Right lobe of liver (tissue), 4 donors: Measurements from ENCODE around the gene FRMD4A.

Source experiments
- POLR2A ChIP-seq: fragments of 450-650 bp; IDR thresholded peaks from one replicate; pipeline ENCODE4 v1.6.1; 2017; ENCODE audit warnings: antibody characterized with exemption, mild to moderate bottlenecking
- TF ChIP-seq, protein P1 (sequence below), 4 donors: fragments of 200-600 bp in 3 of 4; fragments of 450-650 bp in 1 of 4; IDR thresholded peaks; one replicate each; pipeline versions ENCODE4 v1.5.1 to v1.8.0; 2016 to 2022; ENCODE audit warnings: antibody characterized with exemption in 4 of 4, mild to moderate bottlenecking in 2 of 4
- donor health status: DM: no; HTN: no; CAD: no.
- donor health status: DM: no; HTN: no; CAD: no.
- donor health status: DM: no; HTN: yes; CAD: no.

DNA sequence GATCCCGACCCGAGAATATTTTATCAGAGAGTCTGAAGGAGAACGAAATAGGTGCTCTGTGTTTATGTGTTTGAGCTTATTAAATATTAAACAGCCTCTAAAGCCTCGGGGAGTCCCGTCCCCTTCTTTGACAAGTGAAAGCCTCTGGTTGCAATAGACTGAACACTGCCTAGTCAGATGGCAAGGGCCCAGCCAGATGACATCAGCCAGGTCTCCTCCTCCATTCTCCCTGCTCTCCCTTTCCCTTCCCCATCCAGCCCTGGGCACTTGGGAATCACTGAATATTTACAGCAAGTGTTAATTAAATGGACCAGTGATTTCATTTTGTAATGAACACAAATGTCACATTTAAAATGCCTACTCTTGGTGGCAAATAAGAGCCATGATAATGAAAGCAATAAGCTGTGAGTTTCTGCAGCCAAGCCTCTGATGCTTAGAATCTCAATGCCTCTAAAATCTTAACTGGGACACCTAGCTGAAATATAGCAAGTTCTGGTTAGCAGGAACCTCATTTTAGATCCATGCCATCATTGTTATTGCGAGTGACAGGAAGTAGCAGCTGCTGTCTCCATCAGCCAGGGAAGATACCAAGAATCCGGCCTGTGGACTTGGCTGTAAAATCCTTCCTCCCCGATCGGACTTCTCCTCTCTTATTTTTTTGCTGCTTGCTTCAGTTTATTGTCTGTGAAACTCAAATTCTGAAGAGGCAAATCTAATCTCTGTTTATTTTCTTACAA is 541.8 kb downstream of the FRMD4A start:
- TF ChIP-seq, protein P1, sequence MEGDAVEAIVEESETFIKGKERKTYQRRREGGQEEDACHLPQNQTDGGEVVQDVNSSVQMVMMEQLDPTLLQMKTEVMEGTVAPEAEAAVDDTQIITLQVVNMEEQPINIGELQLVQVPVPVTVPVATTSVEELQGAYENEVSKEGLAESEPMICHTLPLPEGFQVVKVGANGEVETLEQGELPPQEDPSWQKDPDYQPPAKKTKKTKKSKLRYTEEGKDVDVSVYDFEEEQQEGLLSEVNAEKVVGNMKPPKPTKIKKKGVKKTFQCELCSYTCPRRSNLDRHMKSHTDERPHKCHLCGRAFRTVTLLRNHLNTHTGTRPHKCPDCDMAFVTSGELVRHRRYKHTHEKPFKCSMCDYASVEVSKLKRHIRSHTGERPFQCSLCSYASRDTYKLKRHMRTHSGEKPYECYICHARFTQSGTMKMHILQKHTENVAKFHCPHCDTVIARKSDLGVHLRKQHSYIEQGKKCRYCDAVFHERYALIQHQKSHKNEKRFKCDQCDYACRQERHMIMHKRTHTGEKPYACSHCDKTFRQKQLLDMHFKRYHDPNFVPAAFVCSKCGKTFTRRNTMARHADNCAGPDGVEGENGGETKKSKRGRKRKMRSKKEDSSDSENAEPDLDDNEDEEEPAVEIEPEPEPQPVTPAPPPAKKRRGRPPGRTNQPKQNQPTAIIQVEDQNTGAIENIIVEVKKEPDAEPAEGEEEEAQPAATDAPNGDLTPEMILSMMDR (IDR thresholded peaks at IDR 0.05) = no peak
- TF ChIP-seq POLR2A = no peak
